OCI-LY1 (cell line): ENCODE data around the gene SLC37A1.

Experiments used
- EZH2 ChIP-seq: fragments of 200-600 bp; sonication (generic), shearing (Covaris generic); IDR thresholded peaks from 2 replicates; pipeline ENCODE4 v1.8.0; 2017; ENCODE audit warnings: borderline replicate concordance, mixed run types, mild to moderate bottlenecking, antibody characterized with exemption, low read length, moderate library complexity, mixed read lengths
- TF ChIP-seq, protein P1 (sequence below): fragments of 200-600 bp; sonication (generic), shearing (Covaris generic); IDR thresholded peaks from 2 replicates; pipeline ENCODE4 v1.5.1; 2017; ENCODE audit warnings: mild to moderate bottlenecking, antibody characterized with exemption, low read length, moderate library complexity, mixed read lengths

DNA sequence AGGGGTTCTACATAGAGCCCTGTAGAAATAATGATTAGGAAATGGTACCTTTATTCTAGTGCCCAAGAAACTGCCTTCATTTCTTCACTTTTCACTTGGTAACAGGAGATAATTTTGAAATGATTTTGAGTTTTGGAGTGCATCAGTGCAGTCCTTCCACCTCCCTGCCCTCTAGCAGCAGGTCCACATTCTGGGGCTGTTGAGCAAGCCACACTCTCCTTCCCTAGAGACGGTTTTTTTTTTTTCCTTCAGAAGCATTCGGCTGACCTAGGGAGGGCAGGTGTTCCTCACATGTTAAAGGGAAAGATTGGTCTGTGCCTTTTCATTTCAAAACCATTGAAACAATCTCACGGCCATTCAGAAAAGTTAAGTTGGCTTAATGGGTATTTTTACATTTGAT, 39.8 kb downstream of the SLC37A1 start:
- TF ChIP-seq, protein P1, sequence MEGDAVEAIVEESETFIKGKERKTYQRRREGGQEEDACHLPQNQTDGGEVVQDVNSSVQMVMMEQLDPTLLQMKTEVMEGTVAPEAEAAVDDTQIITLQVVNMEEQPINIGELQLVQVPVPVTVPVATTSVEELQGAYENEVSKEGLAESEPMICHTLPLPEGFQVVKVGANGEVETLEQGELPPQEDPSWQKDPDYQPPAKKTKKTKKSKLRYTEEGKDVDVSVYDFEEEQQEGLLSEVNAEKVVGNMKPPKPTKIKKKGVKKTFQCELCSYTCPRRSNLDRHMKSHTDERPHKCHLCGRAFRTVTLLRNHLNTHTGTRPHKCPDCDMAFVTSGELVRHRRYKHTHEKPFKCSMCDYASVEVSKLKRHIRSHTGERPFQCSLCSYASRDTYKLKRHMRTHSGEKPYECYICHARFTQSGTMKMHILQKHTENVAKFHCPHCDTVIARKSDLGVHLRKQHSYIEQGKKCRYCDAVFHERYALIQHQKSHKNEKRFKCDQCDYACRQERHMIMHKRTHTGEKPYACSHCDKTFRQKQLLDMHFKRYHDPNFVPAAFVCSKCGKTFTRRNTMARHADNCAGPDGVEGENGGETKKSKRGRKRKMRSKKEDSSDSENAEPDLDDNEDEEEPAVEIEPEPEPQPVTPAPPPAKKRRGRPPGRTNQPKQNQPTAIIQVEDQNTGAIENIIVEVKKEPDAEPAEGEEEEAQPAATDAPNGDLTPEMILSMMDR, result no peak
- no peak for TF ChIP-seq EZH2
